Ishikawa (cell line): ENCODE results near the gene SKP1.

Experiments
- CEBPB ChIP-seq: IDR thresholded peaks from 2 replicates; pipeline ENCODE4 v1.6.1; 2012
- CREB1 ChIP-seq: IDR thresholded peaks from 2 replicates; pipeline ENCODE4 v1.6.1; 2012; ENCODE audit warnings: low read depth
- EGR1 ChIP-seq: IDR thresholded peaks from 2 replicates; pipeline ENCODE4 v1.6.1; 2012
- EP300 ChIP-seq: IDR thresholded peaks from 2 replicates; pipeline ENCODE4 v1.6.1; 2012; ENCODE audit warnings: borderline replicate concordance
- FOXM1 ChIP-seq: IDR thresholded peaks from 2 replicates; pipeline ENCODE4 v1.6.1; 2012; ENCODE audit warnings: low read depth, borderline replicate concordance
- MAX ChIP-seq: IDR thresholded peaks from 2 replicates; pipeline ENCODE4 v1.6.1; 2012
- NFIC ChIP-seq: IDR thresholded peaks from 2 replicates; pipeline ENCODE4 v1.6.1; 2012
- RAD21 ChIP-seq: IDR thresholded peaks from 2 replicates; pipeline ENCODE4 v1.6.1; 2012; ENCODE audit warnings: low read depth
- REST ChIP-seq: IDR thresholded peaks from 2 replicates; pipeline ENCODE4 v1.6.1; 2012; ENCODE audit warnings: low read depth, mild to moderate bottlenecking
- TAF1 ChIP-seq: IDR thresholded peaks from 2 replicates; pipeline ENCODE4 v1.6.1; 2012; ENCODE audit warnings: low read depth, mild to moderate bottlenecking
- TCF12 ChIP-seq: IDR thresholded peaks from 2 replicates; pipeline ENCODE4 v1.6.1; 2012; ENCODE audit warnings: low read depth
- TEAD4 ChIP-seq: IDR thresholded peaks from 2 replicates; pipeline ENCODE4 v1.6.1; 2012
- USF1 ChIP-seq: IDR thresholded peaks from 2 replicates; pipeline ENCODE4 v1.6.1; 2012
- YY1 ChIP-seq: IDR thresholded peaks from 2 replicates; pipeline ENCODE4 v1.6.1; 2012; ENCODE audit warnings: low read depth
- ZBTB7A ChIP-seq: IDR thresholded peaks from 2 replicates; pipeline ENCODE4 v1.6.1; 2012; ENCODE audit warnings: low read depth

The SKP1 gene

GRCh38 chr5:134131165-134131564 is 45.6 kb downstream of the SKP1 start:
- TF ChIP-seq TCF12 (no peak), TAF1 (no peak), ZBTB7A (no peak)

- TF ChIP-seq EGR1: no peak
These were observed 46.4 kb downstream of the SKP1 start for GRCh38 chr5:134130239-134130945.

GRCh38 chr5:134129411-134130238 is 47.1 kb downstream of the SKP1 start:
- TF ChIP-seq TEAD4 (no peak), NFIC (no peak), REST (no peak), EP300 (no peak), MAX (no peak), RAD21 (no peak), TCF12 (no peak), CEBPB (no peak), YY1 (no peak), FOXM1 (no peak), CREB1 (no peak), USF1 (no peak), ZBTB7A (no peak), TAF1 (no peak), EGR1 (no peak)

GRCh38 chr5:134128648-134128995 is 48.1 kb downstream of the SKP1 start:
- no peak for TF ChIP-seq CEBPB
- no peak for TF ChIP-seq CREB1
- TF ChIP-seq ZBTB7A: no peak
- TF ChIP-seq TEAD4: no peak
- TF ChIP-seq RAD21: no peak
- TF ChIP-seq MAX: no peak
- TF ChIP-seq EP300: no peak
- no peak for TF ChIP-seq REST
- TF ChIP-seq EGR1: no peak
- no peak for TF ChIP-seq NFIC
- TF ChIP-seq FOXM1: no peak
- TF ChIP-seq USF1: no peak
- TF ChIP-seq TAF1: no peak
- TF ChIP-seq YY1: no peak
- no peak for TF ChIP-seq TCF12

GRCh38 chr5:134127988-134128647 is 48.6 kb downstream of the SKP1 start:
- TF ChIP-seq TEAD4 (no peak), TCF12 (no peak), EGR1 (no peak), YY1 (no peak), NFIC (no peak), FOXM1 (no peak), RAD21 (no peak), MAX (no peak), CEBPB (no peak)
